OCI-LY3 (cell line): ENCODE measurements around the gene BACH2.

ENCODE experiments used
- CTCF ChIP-seq: fragments of 200-600, 300-600 bp; sonication (generic); IDR thresholded peaks from 2 replicates; pipeline ENCODE4 v1.5.1; 2014; ENCODE audit warnings: antibody characterized with exemption, low read length, low read depth
- EZH2phosphoT487 ChIP-seq: fragments of 200-600 bp; shearing (Covaris generic); IDR thresholded peaks from 2 replicates; pipeline ENCODE4 v1.6.1; 2018; ENCODE audit warnings: antibody characterized with exemption, mixed run types, low read depth

GRCh38 chr6:89977808-89978748 lies 318.6 kb downstream of the BACH2 start:
- no peak for TF ChIP-seq CTCF
- no peak for TF ChIP-seq EZH2phosphoT487
